HG03135 (cell line): ENCODE measurements around the gene UPK3BL1.
A peak's percentile ranks its signal among the peaks of the same experiment; 100 is the strongest.
"Not testable (repeated sequence)": the region's sequence is repeated elsewhere in the genome, so short reads cannot be mapped to it uniquely, and the experiment has no call there.

ENCODE experiments used
- ATAC-seq: cut with Tn5 transposase; IDR thresholded peaks from one replicate; pipeline ENCODE4 v1.9.1; 2021; ENCODE audit warnings: mild to moderate bottlenecking, moderate library complexity; ENCODE audit not compliant: unreplicated experiment

UPK3BL1 gene

GRCh38 chr7:102642691-102643090, at the start of gene UPK3BL1:
Gene UPK3BL1, minus strand, starts transcription at chr7:102642791. Its CDS starts 50 bp downstream, at chr7:102642741.
- ATAC-seq: not testable (repeated sequence)

GRCh38 chr7:102690602-102691001, 48.0 kb upstream of the UPK3BL1 start:
- ATAC-seq: not testable (repeated sequence)

- ATAC-seq: peak; percentile 56
These were observed 47.1 kb upstream of the UPK3BL1 start for GRCh38 chr7:102689436-102690282.

GRCh38 chr7:102688299-102689036, 45.9 kb upstream of the UPK3BL1 start:
- peak; percentile 72 for ATAC-seq

- ATAC-seq: not testable (repeated sequence)
These were observed 40.0 kb upstream of the UPK3BL1 start for GRCh38 chr7:102682560-102682959.

GRCh38 chr7:102680780-102681179, 38.2 kb upstream of the UPK3BL1 start:
- ATAC-seq: not testable (repeated sequence)

GRCh38 chr7:102675545-102675944, 33.0 kb upstream of the UPK3BL1 start:
- ATAC-seq: not testable (repeated sequence)

- ATAC-seq: not testable (repeated sequence)
These were observed 31.0 kb upstream of the UPK3BL1 start for GRCh38 chr7:102673447-102674067.

- ATAC-seq: peak; percentile 28
These were observed 29.3 kb upstream of the UPK3BL1 start for GRCh38 chr7:102671956-102672307.

- ATAC-seq: peak; percentile 70
These were observed 28.8 kb upstream of the UPK3BL1 start, which contains the start of gene POLR2J2 for GRCh38 chr7:102671166-102671955. Gene POLR2J2, minus strand, starts transcription at chr7:102671663. Its CDS starts 62 bp downstream, at chr7:102671601.

GRCh38 chr7:102667523-102667922, 24.9 kb upstream of the UPK3BL1 start:
- not testable (repeated sequence) for ATAC-seq

- ATAC-seq: not testable (repeated sequence)
These were observed 24.3 kb upstream of the UPK3BL1 start for GRCh38 chr7:102666850-102667249.

- not testable (repeated sequence) for ATAC-seq
These were observed 22.2 kb upstream of the UPK3BL1 start for GRCh38 chr7:102664765-102665164.

GRCh38 chr7:102649924-102650323, 7.3 kb upstream of the UPK3BL1 start, which contains the start of gene SPDYE2B:
Gene SPDYE2B, plus strand, starts transcription at chr7:102650319. Its CDS starts 2,030 bp downstream, at chr7:102652349.
- not testable (repeated sequence) for ATAC-seq

GRCh38 chr7:102647813-102648212, 5.2 kb upstream of the UPK3BL1 start:
- ATAC-seq: not testable (repeated sequence)

- ATAC-seq: not testable (repeated sequence)
These were observed 813 bp upstream of the UPK3BL1 start for GRCh38 chr7:102643404-102643803.

GRCh38 chr7:102638848-102639247, 3.7 kb downstream of the UPK3BL1 start:
- ATAC-seq: not testable (repeated sequence)

GRCh38 chr7:102636956-102637355, 5.6 kb downstream of the UPK3BL1 start:
- ATAC-seq: not testable (repeated sequence)

- ATAC-seq: not testable (repeated sequence)
These were observed 7.2 kb downstream of the UPK3BL1 start for GRCh38 chr7:102635354-102635753.

GRCh38 chr7:102634299-102634698, 8.3 kb downstream of the UPK3BL1 start:
- not testable (repeated sequence) for ATAC-seq
